Forelimb muscle (tissue), 1 donor: Measurements from ENCODE around the gene TMEM229A. TPM values are rescaled to one million over a fixed set of nuclear protein-coding genes. Genes with fewer than 3 reads are reported as not detected.
"Not testable (repeated sequence)": the region's sequence is repeated elsewhere in the genome, so short reads cannot be mapped to it uniquely, and the experiment has no call there.

ENCODE experiments used
- DNase-seq: peaks from one replicate; pipeline ENCODE4 v3.0.0-alpha.2; 2013; ENCODE audit warnings: low read depth
- polyA plus RNA-seq: library from polyadenylated mRNA; unstranded; fragments of 120-200 nt; gene quantifications from one replicate; pipeline ENCODE4 v1.2.1, GENCODE V29; 2013; ENCODE audit not compliant: insufficient read length

The TMEM229A gene
- polyA plus RNA-seq, 1 donor: not detected

DNA sequence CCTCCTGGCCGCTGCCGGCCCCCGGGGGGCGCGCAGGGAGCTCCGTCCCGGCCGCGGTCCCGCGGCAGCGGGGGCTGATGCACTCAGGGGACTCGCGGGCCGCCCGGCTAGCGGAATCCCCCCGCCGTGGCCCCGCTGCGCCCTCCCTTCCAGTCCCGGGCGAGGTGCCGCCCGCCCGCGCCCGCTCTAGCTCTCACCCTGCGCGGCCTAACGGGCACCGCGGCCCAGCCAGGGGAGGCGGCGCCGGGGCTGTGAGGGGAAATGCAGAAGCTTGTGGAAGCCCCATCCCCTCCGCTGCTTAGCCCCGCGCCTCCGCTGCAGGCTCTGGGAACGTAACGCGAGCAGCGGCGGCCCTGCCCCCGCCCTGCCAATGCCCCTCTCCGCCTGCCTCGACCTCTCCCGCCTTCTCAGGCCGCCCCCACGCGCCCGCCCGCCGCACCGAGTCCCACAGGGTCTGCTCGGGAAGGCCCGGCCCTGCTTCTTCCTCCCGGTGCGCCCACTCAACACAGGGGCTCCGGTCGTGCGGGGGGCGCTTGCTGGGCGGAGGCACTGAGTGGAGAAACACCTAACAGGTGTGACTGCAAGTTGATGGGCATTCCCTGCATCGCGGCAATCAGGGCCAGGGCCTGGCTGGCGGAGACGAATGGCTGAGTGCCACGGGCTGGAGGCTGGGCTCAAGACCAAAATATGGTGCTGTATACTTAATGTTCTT, 384 bp upstream of the TMEM229A start:
- no peak for DNase-seq

DNA sequence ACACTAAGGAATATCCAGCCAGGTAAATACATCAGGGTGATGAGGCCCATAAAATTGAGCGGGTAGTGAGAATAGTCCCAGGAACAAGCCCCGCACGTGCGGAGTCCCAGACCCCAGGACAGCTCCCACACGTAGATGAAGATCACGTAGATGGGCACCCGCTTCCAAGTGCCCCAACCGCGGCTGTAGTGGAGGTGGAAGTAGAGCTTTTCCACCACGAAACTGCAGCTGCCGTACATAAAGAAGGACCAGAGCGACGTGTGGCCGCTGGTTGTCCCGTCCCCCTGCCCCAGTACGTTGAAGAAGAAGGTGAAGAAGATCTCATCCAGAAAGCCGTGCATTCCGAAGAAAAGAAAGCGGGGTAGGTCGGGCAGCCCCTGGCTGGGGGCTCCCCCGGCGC, 948 bp downstream of the TMEM229A start:
- DNase-seq: no peak

DNA sequence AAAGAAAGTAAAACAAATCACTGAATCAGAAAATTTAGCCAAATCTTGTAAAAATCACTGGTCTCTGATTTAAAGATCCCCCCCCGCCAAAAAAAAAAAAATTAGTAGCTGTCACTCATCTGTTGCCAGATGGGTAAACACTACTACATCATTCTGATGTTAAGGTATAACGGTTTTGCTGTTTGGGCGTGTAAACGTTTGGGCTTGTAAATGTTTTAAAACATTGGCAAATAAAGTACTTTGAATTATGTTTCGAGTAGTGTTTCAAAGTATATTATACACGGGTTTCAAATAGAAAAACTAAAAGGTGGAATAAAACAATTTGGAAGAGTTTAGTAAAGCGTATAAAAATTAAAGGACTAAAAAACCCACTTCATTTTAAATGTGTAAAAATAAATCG, 1.5 kb downstream of the TMEM229A start:
- no peak for DNase-seq

DNA sequence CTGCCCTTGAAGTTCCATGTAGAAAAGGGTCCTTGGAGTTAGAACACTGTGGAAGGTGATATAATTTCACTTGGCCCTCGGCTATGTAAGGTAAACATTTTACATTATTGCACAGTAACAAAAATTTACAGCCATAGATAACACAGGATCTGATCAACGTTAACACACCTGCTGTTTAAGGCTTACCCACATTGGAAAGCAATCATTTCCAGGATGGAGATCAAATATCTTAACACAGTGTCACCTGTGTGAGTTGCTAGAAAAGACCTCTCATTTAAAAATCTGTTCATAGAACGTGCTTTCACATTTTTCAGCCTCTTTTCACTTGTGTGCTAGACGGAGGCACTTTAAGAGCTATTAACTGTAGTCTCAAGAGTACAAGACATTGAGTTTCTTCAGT, 1.9 kb downstream of the TMEM229A start:
- no peak for DNase-seq

- DNase-seq: no peak
Measured at GRCh38 chr7:124029396-124030188, 3.3 kb downstream of the TMEM229A start.

GRCh38 chr7:124027236-124027635, 5.6 kb downstream of the TMEM229A start:
- no peak for DNase-seq

GRCh38 chr7:124024329-124024728, 8.5 kb downstream of the TMEM229A start:
- not testable (repeated sequence) for DNase-seq

DNA sequence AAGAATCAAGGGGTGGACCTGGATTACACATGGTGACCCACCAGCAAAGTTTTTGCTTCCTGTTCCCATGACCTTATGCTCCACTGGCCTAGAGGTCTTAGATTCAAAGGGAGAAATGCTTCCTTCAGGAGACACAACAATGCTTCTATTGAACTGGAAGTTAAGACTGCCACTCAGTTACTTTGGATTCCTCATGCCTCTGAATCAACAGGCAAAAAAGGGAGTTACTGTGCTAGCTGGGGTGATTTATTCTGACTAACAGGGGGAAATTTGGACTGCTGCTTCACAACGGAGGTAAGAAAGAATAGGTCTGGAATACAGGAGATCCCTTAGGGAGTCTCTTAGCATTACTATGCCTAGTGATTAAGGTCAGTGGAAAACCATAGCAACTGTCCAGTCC, 10.3 kb downstream of the TMEM229A start:
- no peak for DNase-seq

DNA sequence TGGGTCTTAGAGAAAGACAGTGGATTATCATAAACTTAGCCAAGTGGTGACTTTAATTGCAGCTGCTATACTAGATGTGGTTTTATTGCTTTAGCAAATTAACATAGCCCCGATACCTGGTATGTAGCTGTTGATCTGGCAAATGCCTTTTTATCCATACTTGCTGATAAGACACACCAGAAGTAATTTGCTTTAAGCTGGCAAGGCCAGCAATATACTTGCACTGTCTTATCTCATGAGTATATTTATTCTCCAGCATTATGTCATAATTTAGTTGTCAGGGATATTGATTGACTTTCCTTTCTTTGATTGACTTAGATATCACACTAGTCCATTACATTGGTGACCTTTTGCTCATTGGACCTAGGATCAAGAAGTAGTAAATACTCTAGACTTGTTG, 12.8 kb downstream of the TMEM229A start:
- no peak for DNase-seq

GRCh38 chr7:124013306-124013705, 19.6 kb downstream of the TMEM229A start:
- no peak for DNase-seq

GRCh38 chr7:124012864-124013263, 20.0 kb downstream of the TMEM229A start:
- no peak for DNase-seq

GRCh38 chr7:124009321-124009720, 23.5 kb downstream of the TMEM229A start:
- no peak for DNase-seq

- DNase-seq: not testable (repeated sequence)
Measured at GRCh38 chr7:124008296-124008695, 24.6 kb downstream of the TMEM229A start.

DNA sequence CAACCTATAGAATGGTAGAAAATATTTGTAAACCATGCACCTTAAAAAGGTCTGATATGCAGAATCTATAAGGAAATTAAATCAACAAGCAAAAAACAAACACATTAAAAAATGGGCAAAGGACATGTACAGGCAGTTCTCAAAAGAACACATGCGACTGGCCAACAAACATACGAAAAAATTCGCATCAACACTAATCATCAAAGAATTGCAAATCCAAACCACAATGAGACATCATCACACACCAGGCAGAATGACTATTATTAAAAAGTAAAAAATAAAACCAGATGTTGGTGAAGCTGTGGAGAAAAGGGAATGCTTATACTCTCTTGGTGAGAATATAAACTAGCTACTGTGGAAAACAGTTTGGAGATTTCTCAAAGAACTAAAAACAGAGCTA, 33.2 kb downstream of the TMEM229A start:
- DNase-seq: no peak

- DNase-seq: no peak
Measured at GRCh38 chr7:123998921-123999320, 33.9 kb downstream of the TMEM229A start.

- DNase-seq: no peak
Measured at GRCh38 chr7:123996327-123996625, 36.6 kb downstream of the TMEM229A start.

DNA sequence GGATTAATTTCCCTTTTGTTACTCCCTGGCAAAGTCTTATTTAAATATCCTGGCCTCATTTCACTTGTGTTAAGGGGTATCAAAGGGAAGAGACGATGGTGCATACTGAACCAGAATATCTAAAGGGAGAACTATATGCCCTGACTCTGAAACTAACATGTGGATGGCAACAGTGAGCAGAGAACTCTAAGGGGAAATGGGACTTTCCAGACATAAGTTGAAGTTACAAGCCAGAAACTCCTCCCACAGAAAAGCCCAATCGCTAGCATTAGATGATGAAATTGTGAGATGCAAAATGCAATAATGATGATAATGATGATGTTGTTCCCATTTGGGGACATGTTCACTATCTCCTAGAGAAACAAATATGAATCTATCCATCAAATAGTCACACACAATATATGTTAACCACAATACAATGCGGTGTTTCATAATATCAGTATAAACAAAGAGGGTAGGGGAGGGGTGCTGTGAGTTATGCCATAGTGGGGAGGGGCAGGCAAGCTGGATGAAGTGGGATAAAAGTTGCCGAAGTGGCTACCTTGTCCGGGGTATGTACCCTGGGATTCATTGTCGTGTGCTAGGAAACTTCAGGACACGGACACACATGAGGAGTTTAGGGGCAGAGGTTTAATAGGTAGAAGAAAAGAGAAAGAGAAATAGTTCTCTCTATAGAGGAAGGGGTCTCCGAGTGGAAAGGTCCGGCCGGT, 37.1 kb downstream of the TMEM229A start:
- no peak for DNase-seq

- DNase-seq: no peak
Measured at GRCh38 chr7:123994449-123994848, 38.4 kb downstream of the TMEM229A start.

DNA sequence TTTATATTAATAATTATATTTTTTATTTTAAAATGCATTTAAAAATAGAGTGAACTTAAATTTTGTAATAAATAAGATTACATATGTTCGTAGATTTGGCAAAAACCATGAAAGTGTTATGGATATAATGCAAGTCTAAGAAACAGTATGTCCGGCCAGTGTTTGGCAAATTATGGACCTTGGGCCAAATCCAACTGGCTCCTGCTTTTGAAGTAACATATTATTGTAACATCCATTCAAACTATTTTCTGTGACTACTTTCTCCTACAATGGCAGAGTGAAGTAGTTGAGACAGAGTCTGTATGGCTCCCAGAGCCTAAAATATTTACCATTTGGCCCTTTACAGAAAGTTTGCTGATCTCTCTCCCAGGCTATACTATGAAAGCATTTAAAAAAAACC, 38.9 kb downstream of the TMEM229A start:
- DNase-seq: no peak

- no peak for DNase-seq
Measured at GRCh38 chr7:123992913-123993518, 39.9 kb downstream of the TMEM229A start.

GRCh38 chr7:123987445-123987844, 45.4 kb downstream of the TMEM229A start:
- DNase-seq: no peak
